K562 (cell line): ENCODE data around the gene CAB39. TPM values are rescaled to one million over a fixed set of nuclear protein-coding genes. Genes with fewer than 3 reads are reported as not detected.

Experiments
- ATAC-seq: fragments of 200-7000 bp; cut with Tn5 transposase; 3 replicates; pipeline ENCODE4 v1.9.1; 2020; ENCODE audit warnings: moderate library complexity
- BruUV-seq: library from RNA; stranded (reverse); fragments of 400-500 nt; replicated peaks from 2 replicates; lab custom pipeline; 2021; lab: Mats Ljungman, UMichigan
- CTCF ChIA-PET: fragments of 300-600 bp; formaldehyde crosslinking; extraction: SDS; loops from one replicate; lab custom pipeline; 2021; ENCODE audit warnings: low intra/inter-chr PET ratio; lab: Yijun Ruan, JAX
- POLR2A ChIA-PET: fragments of 300-600, 350-650 bp; sonication (Branson Sonifier 250); formaldehyde crosslinking; extraction: SDS; loops from one replicate; lab custom pipeline; 2021; ENCODE audit warnings: antibody characterized with exemption, inconsistent platforms; lab: Yijun Ruan, JAX
- DNase-seq, 4 experiments: peaks; one replicate each; pipeline versions ENCODE4 v3.0.0 to v3.0.0-alpha.2; 2011 to 2018; ENCODE audit warnings: low spot score in 3 of 4, mixed read lengths in 3 of 4; ENCODE audit errors: extremely low read depth in 1 of 4
- FAIRE-seq: peaks from 2 replicates; lab custom pipeline; 2011; peaks lifted over from hg19 to GRCh38; lab: Jason Lieb, UNC
- H2AFZ ChIP-seq: 2 replicates; pipeline ENCODE4 v1.6.0; 2011; ENCODE audit warnings: low read depth, low read length, control low read depth, inconsistent platforms
- H3K27ac ChIP-seq: fragments of 200-600 bp; 3 replicates; pipeline ENCODE4 v1.8.0; 2011; ENCODE audit warnings: low read depth, mild to moderate bottlenecking, control low read depth, inconsistent platforms, low read length, moderate library complexity, mixed read lengths; ENCODE audit errors: extremely low read depth
- H3K27me3 ChIP-seq, 2 experiments: fragments of 300-600 bp in 1 of 2; 2 replicates in 1 of 2; 3 replicates in 1 of 2; pipeline versions ENCODE4 v1.6.0 to v1.8.0; 2011; ENCODE audit warnings: inconsistent platforms in 2 of 2, low read length in 2 of 2, mild to moderate bottlenecking in 1 of 2, mixed read lengths in 1 of 2, moderate library complexity in 1 of 2; ENCODE audit not compliant: control insufficient read depth in 2 of 2, insufficient read depth in 2 of 2
- H3K36me3 ChIP-seq: fragments of 300-600 bp; 3 replicates; pipeline ENCODE4 v1.8.0; 2011; ENCODE audit warnings: mild to moderate bottlenecking, low read length, inconsistent platforms; ENCODE audit not compliant: control insufficient read depth, insufficient read depth
- H3K4me1 ChIP-seq, 2 experiments: fragments of 200-600 bp in 1 of 2; replicated peaks in 1 of 2; 2 replicates in 1 of 2; 3 replicates in 1 of 2; pipeline versions ENCODE4 v1.5.1 to v1.8.0; 2011; ENCODE audit warnings: inconsistent platforms in 2 of 2, low read length in 2 of 2, mild to moderate bottlenecking in 1 of 2, mixed read lengths in 1 of 2, moderate library complexity in 1 of 2; ENCODE audit not compliant: control insufficient read depth in 2 of 2, insufficient read depth in 2 of 2
- H3K4me2 ChIP-seq: 2 replicates; pipeline ENCODE4 v1.6.1; 2011; ENCODE audit warnings: low read length, control low read depth, inconsistent platforms, mixed read lengths; ENCODE audit not compliant: insufficient read depth
- H3K4me3 ChIP-seq: fragments of 200-600 bp; sonication (generic), shearing (Covaris generic); 2 replicates; pipeline ENCODE4 v1.5.1; 2016; ENCODE audit warnings: control low read depth, inconsistent platforms
- H3K79me2 ChIP-seq: fragments of 200-600 bp; 3 replicates; pipeline ENCODE4 v1.8.0; 2011; ENCODE audit warnings: low read length, inconsistent platforms; ENCODE audit not compliant: control insufficient read depth, insufficient read depth
- H3K9ac ChIP-seq, 2 experiments: 2 replicates each; pipeline versions ENCODE4 v1.6.0 to v1.6.1; 2011; ENCODE audit warnings: low read depth in 2 of 2, low read length in 2 of 2, control low read depth in 1 of 2, inconsistent platforms in 1 of 2, mild to moderate bottlenecking in 1 of 2, mixed read lengths in 1 of 2; ENCODE audit not compliant: insufficient read depth in 1 of 2
- H3K9me1 ChIP-seq: one replicate; pipeline ENCODE4 v1.6.0; 2011; ENCODE audit warnings: inconsistent platforms, mild to moderate bottlenecking, low read length, moderate library complexity; ENCODE audit not compliant: control insufficient read depth, insufficient read depth
- H3K9me3 ChIP-seq: replicated peaks from 2 replicates; pipeline ENCODE4 v1.5.1; 2011; ENCODE audit warnings: low read depth, low read length, inconsistent platforms; ENCODE audit not compliant: control insufficient read depth, insufficient read depth
- H4K20me1 ChIP-seq: replicated peaks from 2 replicates; pipeline ENCODE4 v1.6.1; 2011; ENCODE audit warnings: low read length, inconsistent platforms, mixed read lengths; ENCODE audit not compliant: control insufficient read depth, insufficient read depth
- ATF7 ChIP-seq: fragments of 450-650 bp; IDR thresholded peaks from 2 replicates; pipeline ENCODE4 v1.7.1; 2014; ENCODE audit warnings: mild to moderate bottlenecking, moderate library complexity
- GATAD2A ChIP-seq: fragments of 450-650 bp; IDR thresholded peaks from 2 replicates; pipeline ENCODE4 v1.6.1; 2017
- KAT8 ChIP-seq: fragments of 450-650 bp; IDR thresholded peaks from 2 replicates; pipeline ENCODE4 v1.6.1; 2016; ENCODE audit warnings: low read depth, mild to moderate bottlenecking
- POLR2B ChIP-seq: fragments of 450-650 bp; IDR thresholded peaks from 2 replicates; pipeline ENCODE4 v1.6.1; 2018; ENCODE audit warnings: low read depth; ENCODE audit not compliant: partially characterized antibody
- ZNF766 ChIP-seq: fragments of 200-800 bp; sonication (Bioruptor generic); conservative IDR thresholded peaks from 2 replicates; pipeline ENCODE4 v1.6.1; 2016; ENCODE audit warnings: missing genetic modification characterization, missing compliant biosample characterization
- WGBS: fragments of 100-300 bp; shearing (Covaris generic); methylation state at CpG from one replicate; pipeline ENCODE4 v1.1.6; 2016; ENCODE audit warnings: low coverage, mixed read lengths; ENCODE audit not compliant: insufficient coverage; ENCODE audit errors: missing lambda C conversion rate; 5-methylcytosine and 5-hydroxymethylcytosine counted together
- in situ Hi-C: fragments of 300-500 bp; cut with MboI; formaldehyde crosslinking; loops from 4 replicates; pipeline ENCODE4 v1.15.0; 2018; ENCODE audit warnings: inconsistent platforms, mixed read lengths
- intact Hi-C: fragments of 100-400 bp; cut with micrococcal nuclease; formaldehyde crosslinking; loops from 2 replicates; pipeline ENCODE4 v1.14.2; 2022
- polyA plus RNA-seq, 8 experiments: library from polyadenylated mRNA; depleted of rRNA in 4 of 8; stranded (reverse) in 5 of 8; unstranded in 3 of 8; fragments of >200 nt; fragmentation: Nextera tagmentation in 2 of 8; fragmentation: Illumina TruSeq in 1 of 8; extraction: Ambion mirVana in 2 of 8; extraction: Trizol in 1 of 8; gene quantifications; 2 replicates each; pipeline versions ENCODE4 v1.2.1 to v1.2.3, GENCODE V29; 2011 to 2014; ENCODE audit warnings: inconsistent platforms in 1 of 8, missing spikeins in 1 of 8
- total RNA-seq, 7 experiments: library from RNA; depleted of rRNA in 6 of 7; stranded (reverse); fragments of >200 nt in 6 of 7; fragmentation: Illumina TruSeq in 2 of 7; extraction: Trizol in 2 of 7; gene quantifications; 2 replicates each; pipeline versions ENCODE4 v1.2.1 to v1.2.3, GENCODE V29; 2011 to 2021; ENCODE audit warnings: low replicate concordance in 1 of 7
- TF ChIP-seq, protein P1 (sequence below): fragments of 450-650 bp; IDR thresholded peaks from 2 replicates; pipeline ENCODE4 v1.6.1; 2017; ENCODE audit warnings: antibody characterized with exemption
- TF ChIP-seq, protein P2 (sequence below): fragments of 150-350 bp; IDR thresholded peaks from 2 replicates; pipeline ENCODE4 v1.6.1; 2014; ENCODE audit warnings: low read depth, mild to moderate bottlenecking, low read length, borderline replicate concordance

The CAB39 gene
- total and polyA plus RNA-seq, 9 of the 15 experiments (the other 6 are each of a cell fraction or from before 2014, with no cell fraction given) = 27.2 to 94.4 (median 70.1) TPM

DNA sequence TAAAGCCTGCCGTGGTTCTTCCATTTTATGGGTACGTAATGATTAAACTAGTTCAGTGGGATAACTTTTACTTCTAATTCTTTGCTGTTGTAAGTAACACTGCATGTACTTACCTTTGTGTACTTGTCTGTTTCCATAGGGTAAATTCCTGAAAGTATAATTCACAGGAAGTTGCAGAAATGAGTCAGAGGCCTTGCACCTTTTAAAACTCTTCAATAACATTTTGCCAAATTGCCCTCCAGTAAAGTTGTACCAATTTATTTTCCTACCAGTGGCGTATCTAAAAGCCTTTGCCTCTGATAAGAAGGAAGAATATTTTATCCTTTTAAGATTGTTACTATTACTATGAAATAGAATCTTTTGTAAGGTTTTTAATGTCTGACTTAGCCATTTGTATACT, 65.1 kb downstream of the CAB39 start:
- ChIA-PET CTCF (no interaction called here), POLR2A (no interaction called here)
- intact Hi-C loops = no loop called here
- WGBS = 85% methylated on average over 3 of the region's 3 CpGs
- Histone ChIP-seq H3K27ac (no peak overlapping the region), H3K9ac (no peak overlapping the region), H3K79me2 (peaks cover 93% of the 10 kb centered on the region), H3K9me3 (no peaks in the 10 kb centered on the region), H3K4me3 (no peak overlapping the region), H3K36me3 (peaks cover 80% of the 10 kb centered on the region), H3K4me1 (peaks cover 5 to 26% of the 10 kb centered on the region in 2 experiments; a peak in 4 of 5 replicates), H3K9me1 (no peaks in the 10 kb centered on the region), H3K4me2 (no peak overlapping the region), H2AFZ (no peak overlapping the region), H4K20me1 (no peaks in the 10 kb centered on the region; the same call in 1 of the 2 replicates), H3K27me3 (no peaks in the 10 kb centered on the region)
- no peak for ATAC-seq
- BruUV-seq = no TSS peak
- no peak for FAIRE-seq
- TF ChIP-seq GATAD2A = no peak
- DNase-seq = no peak
- in situ Hi-C loops = no loop called here

DNA sequence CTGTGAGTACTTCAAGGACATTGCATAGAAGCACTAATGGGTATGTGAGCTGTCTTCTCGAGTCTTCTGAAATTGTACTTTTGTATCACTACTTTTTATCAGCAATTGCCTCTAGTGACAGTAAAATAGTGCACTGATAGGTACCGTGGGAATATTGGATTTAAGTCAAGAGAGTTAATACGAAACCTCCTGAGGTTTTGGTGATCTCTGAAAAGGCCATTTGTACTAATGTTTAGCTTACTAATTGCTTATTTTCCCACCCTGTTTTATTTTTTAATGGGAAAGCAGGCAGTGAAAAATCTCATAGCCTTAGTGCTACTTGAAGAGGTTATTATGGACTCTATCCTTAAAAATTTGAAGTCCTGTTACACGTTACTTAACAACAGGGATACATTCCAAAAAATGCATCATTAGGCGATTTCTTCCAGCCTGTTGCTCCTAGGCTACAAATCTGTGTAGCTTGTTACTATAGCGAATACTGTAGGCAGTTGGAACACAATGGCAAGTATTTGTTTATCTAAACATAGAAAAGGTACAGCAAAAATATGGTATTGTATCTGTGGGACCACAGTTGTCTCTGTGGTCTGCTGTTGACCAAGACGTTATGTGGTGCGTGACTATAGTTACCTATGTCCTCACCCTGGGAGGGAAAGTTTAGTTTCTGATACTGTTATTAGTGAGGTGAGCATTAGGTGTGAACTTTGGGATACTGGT, 65.9 kb downstream of the CAB39 start:
- Histone ChIP-seq H3K9ac (no peak overlapping the region), H3K4me3 (no peak overlapping the region), H4K20me1 (no peaks in the 10 kb centered on the region; the same call in 1 of the 2 replicates), H3K4me2 (no peak overlapping the region), H3K79me2 (peaks cover 89% of the 10 kb centered on the region), H3K27me3 (no peaks in the 10 kb centered on the region), H3K9me3 (no peaks in the 10 kb centered on the region), H3K27ac (no peak overlapping the region), H2AFZ (no peak overlapping the region), H3K9me1 (no peaks in the 10 kb centered on the region), H3K36me3 (peaks cover 80% of the 10 kb centered on the region; the same call in 2 of the 3 replicates), H3K4me1 (peaks cover 5 to 20% of the 10 kb centered on the region in 2 experiments; a peak in 4 of 5 replicates)
- POLR2A ChIA-PET = no interaction called here
- FAIRE-seq (no peak), DNase-seq (no peak), ATAC-seq (no peak)
- CTCF ChIA-PET = no interaction called here
- no TSS peak for BruUV-seq
- intact Hi-C loops = no loop called here
- WGBS = 92% methylated on average over 7 of the region's 8 CpGs
- in situ Hi-C loops = no loop called here
- TF ChIP-seq ATF7 = no peak
- TF ChIP-seq KAT8 = no peak
- TF ChIP-seq, protein P1, sequence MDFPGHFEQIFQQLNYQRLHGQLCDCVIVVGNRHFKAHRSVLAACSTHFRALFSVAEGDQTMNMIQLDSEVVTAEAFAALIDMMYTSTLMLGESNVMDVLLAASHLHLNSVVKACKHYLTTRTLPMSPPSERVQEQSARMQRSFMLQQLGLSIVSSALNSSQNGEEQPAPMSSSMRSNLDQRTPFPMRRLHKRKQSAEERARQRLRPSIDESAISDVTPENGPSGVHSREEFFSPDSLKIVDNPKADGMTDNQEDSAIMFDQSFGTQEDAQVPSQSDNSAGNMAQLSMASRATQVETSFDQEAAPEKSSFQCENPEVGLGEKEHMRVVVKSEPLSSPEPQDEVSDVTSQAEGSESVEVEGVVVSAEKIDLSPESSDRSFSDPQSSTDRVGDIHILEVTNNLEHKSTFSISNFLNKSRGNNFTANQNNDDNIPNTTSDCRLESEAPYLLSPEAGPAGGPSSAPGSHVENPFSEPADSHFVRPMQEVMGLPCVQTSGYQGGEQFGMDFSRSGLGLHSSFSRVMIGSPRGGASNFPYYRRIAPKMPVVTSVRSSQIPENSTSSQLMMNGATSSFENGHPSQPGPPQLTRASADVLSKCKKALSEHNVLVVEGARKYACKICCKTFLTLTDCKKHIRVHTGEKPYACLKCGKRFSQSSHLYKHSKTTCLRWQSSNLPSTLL = no peak
- no peak for TF ChIP-seq POLR2B
- no peak for TF ChIP-seq ZNF766 (CRISPR knock-in tag)
- TF ChIP-seq, protein P2, sequence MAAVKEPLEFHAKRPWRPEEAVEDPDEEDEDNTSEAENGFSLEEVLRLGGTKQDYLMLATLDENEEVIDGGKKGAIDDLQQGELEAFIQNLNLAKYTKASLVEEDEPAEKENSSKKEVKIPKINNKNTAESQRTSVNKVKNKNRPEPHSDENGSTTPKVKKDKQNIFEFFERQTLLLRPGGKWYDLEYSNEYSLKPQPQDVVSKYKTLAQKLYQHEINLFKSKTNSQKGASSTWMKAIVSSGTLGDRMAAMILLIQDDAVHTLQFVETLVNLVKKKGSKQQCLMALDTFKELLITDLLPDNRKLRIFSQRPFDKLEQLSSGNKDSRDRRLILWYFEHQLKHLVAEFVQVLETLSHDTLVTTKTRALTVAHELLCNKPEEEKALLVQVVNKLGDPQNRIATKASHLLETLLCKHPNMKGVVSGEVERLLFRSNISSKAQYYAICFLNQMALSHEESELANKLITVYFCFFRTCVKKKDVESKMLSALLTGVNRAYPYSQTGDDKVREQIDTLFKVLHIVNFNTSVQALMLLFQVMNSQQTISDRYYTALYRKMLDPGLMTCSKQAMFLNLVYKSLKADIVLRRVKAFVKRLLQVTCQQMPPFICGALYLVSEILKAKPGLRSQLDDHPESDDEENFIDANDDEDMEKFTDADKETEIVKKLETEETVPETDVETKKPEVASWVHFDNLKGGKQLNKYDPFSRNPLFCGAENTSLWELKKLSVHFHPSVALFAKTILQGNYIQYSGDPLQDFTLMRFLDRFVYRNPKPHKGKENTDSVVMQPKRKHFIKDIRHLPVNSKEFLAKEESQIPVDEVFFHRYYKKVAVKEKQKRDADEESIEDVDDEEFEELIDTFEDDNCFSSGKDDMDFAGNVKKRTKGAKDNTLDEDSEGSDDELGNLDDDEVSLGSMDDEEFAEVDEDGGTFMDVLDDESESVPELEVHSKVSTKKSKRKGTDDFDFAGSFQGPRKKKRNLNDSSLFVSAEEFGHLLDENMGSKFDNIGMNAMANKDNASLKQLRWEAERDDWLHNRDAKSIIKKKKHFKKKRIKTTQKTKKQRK = no peak
